K562 (cell line): ENCODE results near the gene TXNRD1. TPM values are rescaled to one million over a fixed set of nuclear protein-coding genes. Genes with fewer than 3 reads are reported as not detected.

Source experiments
- BCOR ChIP-seq: fragments of 450-650 bp; IDR thresholded peaks from 2 replicates; pipeline ENCODE4 v1.6.1; 2016
- GTF2E2 ChIP-seq: fragments of 200-800 bp; sonication (Bioruptor generic); IDR thresholded peaks from 2 replicates; pipeline ENCODE4 v1.6.1; 2016; ENCODE audit warnings: missing genetic modification characterization, missing compliant biosample characterization
- MTA3 ChIP-seq: fragments of 450-650 bp; formaldehyde crosslinking; IDR thresholded peaks from 2 replicates; pipeline ENCODE4 v1.6.1; 2017; ENCODE audit warnings: mild to moderate bottlenecking, borderline replicate concordance
- PHF21A ChIP-seq: fragments of 450-650 bp; IDR thresholded peaks from 2 replicates; pipeline ENCODE4 v1.6.1; 2017; ENCODE audit warnings: low read depth, borderline replicate concordance
- PML ChIP-seq: IDR thresholded peaks from 2 replicates; pipeline ENCODE4 v1.6.1; 2012; ENCODE audit warnings: low read length, inconsistent platforms
- SPI1 ChIP-seq: IDR thresholded peaks from 2 replicates; pipeline ENCODE4 v1.6.1; 2011; ENCODE audit warnings: low read depth, low read length, control low read depth, borderline replicate concordance
- YBX1 ChIP-seq: fragments of 450-650 bp; IDR thresholded peaks from 2 replicates; pipeline ENCODE4 v1.7.1; 2016; ENCODE audit warnings: mild to moderate bottlenecking
- YY1 ChIP-seq, 3 experiments: IDR thresholded peaks; 2 replicates each; pipeline ENCODE4 v1.6.1; 2011; ENCODE audit warnings: low read length in 2 of 3, mild to moderate bottlenecking in 2 of 3, moderate library complexity in 2 of 3, borderline replicate concordance in 1 of 3, control low read depth in 1 of 3, low read depth in 1 of 3; ENCODE audit not compliant: insufficient read depth in 3 of 3, insufficient replicate concordance in 2 of 3, control insufficient read depth in 1 of 3, insufficient read length in 1 of 3; ENCODE audit errors: extremely low read depth in 1 of 3
- ZC3H4 ChIP-seq: sonication (generic); formaldehyde crosslinking; IDR thresholded peaks from 2 replicates; pipeline ENCODE4 v1.9.0; 2021; ENCODE audit warnings: missing genetic modification reagents, borderline replicate concordance
- ZNF592 ChIP-seq: fragments of 450-650 bp; IDR thresholded peaks from 2 replicates; pipeline ENCODE4 v1.6.1; 2017; ENCODE audit warnings: antibody characterized with exemption, mild to moderate bottlenecking
- ZNF707 ChIP-seq: fragments of 250-450 bp; sonication (Bioruptor Pico); conservative IDR thresholded peaks from 2 replicates; pipeline ENCODE4 v1.8.0; 2022; ENCODE audit warnings: inconsistent platforms, mild to moderate bottlenecking, moderate library complexity
- polyA plus RNA-seq, 8 experiments: library from polyadenylated mRNA; depleted of rRNA in 4 of 8; stranded (reverse) in 5 of 8; unstranded in 3 of 8; fragments of >200 nt; fragmentation: Nextera tagmentation in 2 of 8; fragmentation: Illumina TruSeq in 1 of 8; extraction: Ambion mirVana in 2 of 8; extraction: Trizol in 1 of 8; gene quantifications; 2 replicates each; pipeline versions ENCODE4 v1.2.1 to v1.2.3, GENCODE V29; 2011 to 2014; ENCODE audit warnings: inconsistent platforms in 1 of 8, missing spikeins in 1 of 8
- total RNA-seq, 7 experiments: library from RNA; depleted of rRNA in 6 of 7; stranded (reverse); fragments of >200 nt in 6 of 7; fragmentation: Illumina TruSeq in 2 of 7; extraction: Trizol in 2 of 7; gene quantifications; 2 replicates each; pipeline versions ENCODE4 v1.2.1 to v1.2.3, GENCODE V29; 2011 to 2021; ENCODE audit warnings: low replicate concordance in 1 of 7
- TF ChIP-seq, protein P1 (sequence below), 2 experiments: fragments of 450-650 bp; IDR thresholded peaks; 2 replicates each; pipeline ENCODE4 v1.6.1; 2016; ENCODE audit warnings: mild to moderate bottlenecking in 2 of 2, borderline replicate concordance in 1 of 2, low read depth in 1 of 2, moderate library complexity in 1 of 2

Gene TXNRD1
- total and polyA plus RNA-seq, 9 of the 15 experiments (the other 6 are each of a cell fraction or from before 2014, with no cell fraction given) = 107 to 189 (median 146) TPM

DNA sequence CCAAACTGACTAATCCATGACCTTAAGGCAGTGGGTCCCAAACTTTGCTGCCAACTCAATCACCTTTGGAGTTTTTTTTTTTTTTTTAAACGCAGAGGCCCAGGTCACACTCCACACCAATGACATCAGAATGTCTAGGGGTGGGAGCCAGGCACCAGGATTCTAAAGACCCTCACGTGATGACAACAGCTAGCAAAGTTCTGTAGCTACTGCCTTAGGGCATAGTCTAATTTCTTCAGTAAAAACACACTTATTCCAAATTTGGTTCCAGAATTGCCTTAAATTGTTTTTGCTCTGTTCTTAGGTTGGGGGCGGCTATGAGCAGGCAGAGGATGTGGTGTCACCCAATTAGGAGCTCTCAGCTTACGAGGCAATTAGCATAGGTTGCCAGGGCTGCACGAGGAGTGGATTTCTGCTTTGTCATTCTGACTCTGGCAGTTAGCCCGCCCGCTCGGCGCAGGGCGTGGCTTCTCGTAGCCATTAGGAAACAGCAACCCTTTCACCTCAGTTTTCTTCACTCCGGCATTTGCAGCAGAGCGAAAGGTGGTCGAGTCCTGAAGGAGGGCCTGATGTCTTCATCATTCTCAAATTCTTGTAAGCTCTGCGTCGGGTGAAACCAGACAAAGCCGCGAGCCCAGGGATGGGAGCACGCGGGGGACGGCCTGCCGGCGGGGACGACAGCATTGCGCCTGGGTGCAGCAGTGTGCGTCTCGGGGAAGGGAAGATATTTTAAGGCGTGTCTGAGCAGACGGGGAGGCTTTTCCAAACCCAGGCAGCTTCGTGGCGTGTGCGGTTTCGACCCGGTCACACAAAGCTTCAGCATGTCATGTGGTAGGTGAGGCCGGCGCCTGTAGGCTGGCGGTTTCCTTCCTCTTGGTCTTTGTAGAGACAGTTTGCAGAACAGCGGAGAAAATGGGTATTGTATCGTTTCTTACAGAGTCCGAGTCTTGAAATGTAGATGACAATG is 71.2 kb downstream of the TXNRD1 start (continued):
- TF ChIP-seq, protein P1, sequence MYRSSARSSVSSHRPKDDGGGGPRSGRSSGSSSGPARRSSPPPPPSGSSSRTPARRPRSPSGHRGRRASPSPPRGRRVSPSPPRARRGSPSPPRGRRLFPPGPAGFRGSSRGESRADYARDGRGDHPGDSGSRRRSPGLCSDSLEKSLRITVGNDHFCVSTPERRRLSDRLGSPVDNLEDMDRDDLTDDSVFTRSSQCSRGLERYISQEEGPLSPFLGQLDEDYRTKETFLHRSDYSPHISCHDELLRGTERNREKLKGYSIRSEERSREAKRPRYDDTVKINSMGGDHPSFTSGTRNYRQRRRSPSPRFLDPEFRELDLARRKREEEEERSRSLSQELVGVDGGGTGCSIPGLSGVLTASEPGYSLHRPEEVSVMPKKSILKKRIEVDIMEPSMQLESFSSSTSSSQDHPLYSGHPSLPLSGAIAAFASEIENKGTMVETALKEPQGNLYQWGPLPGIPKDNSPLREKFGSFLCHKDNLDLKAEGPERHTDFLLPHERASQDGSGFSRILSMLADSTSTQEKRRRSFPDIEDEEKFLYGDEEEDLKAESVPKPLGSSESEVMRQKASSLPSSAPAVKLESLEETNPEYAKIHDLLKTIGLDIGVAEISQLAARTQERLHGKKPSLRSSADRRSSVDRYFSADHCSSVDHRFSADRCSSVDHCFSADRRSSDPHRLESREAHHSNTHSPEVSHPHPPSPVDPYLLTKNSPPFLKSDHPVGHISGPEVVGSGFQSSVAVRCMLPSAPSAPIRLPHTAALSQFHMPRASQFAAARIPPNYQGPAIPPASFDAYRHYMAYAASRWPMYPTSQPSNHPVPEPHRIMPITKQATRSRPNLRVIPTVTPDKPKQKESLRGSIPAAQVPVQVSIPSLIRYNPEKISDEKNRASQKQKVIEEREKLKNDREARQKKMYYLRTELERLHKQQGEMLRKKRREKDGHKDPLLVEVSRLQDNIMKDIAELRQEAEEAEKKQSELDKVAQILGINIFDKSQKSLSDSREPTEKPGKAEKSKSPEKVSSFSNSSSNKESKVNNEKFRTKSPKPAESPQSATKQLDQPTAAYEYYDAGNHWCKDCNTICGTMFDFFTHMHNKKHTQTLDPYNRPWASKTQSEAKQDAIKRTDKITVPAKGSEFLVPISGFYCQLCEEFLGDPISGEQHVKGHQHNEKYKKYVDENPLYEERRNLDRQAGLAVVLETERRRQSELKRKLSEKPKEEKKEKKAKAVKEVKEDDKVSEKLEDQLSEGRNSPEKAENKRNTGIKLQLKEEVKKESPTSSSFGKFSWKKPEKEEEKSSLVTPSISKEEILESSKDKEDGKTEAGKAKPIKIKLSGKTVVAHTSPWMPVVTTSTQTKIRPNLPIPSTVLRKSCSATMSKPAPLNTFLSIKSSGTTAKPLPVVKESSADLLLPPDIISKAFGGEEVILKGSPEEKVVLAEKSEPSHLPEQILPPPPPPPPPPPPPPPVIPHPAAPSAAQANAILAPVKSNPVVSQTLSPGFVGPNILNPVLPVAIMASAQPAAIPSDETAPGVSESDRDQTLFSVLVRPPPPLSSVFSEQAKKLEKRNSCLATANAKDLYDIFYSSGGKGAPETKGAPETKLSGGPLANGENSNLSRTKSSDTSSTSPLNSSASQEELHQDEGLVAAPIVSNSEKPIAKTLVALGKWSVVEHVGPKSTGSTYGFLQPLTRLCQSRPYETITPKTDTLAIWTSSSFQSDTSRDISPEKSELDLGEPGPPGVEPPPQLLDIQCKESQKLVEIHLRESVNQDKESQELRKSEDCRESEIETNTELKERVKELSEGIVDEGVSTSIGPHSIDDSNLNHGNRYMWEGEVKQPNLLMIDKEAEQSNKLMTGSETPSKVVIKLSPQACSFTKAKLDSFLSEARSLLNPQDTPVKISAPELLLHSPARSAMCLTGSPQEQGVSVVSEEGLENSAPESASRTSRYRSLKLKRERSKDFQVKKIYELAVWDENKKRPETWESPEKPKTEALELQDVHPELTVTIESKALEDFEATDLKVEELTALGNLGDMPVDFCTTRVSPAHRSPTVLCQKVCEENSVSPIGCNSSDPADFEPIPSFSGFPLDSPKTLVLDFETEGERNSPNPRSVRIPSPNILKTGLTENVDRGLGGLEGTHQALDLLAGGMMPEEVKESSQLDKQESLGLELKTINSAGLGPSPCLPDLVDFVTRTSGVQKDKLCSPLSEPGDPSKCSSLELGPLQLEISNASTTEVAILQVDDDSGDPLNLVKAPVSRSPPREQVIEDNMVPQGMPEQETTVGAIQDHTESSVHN (IDR thresholded peaks at IDR 0.05; ENCODE audit: borderline replicate concordance in 1 of 2, low read depth in 1 of 2) = peak in 1 of 2 experiments; percentile 21; a peak in 1 of 4 replicates
- TF ChIP-seq ZNF592 (peak; percentile 55; the same call in 1 of the 2 replicates), ZC3H4 (CRISPR knock-in tag) (0 out of 2 replicates have a peak, but pooled peaks have one; percentile 57), ZNF707 (CRISPR knock-in tag) (no peak), SPI1 (0 out of 2 replicates have a peak, but pooled peaks have one; percentile 24), PML (peak; percentile 88), PHF21A (no peak), MTA3 (0 out of 2 replicates have a peak, but pooled peaks have one; percentile 56), YBX1 (no peak), YY1 (IDR thresholded peaks at IDR 0.05; ENCODE audit: borderline replicate concordance in 1 of 3, control insufficient read depth in 1 of 3, extremely low read depth in 1 of 3, insufficient read depth in 3 of 3, insufficient read length in 1 of 3, insufficient replicate concordance in 2 of 3, low read depth in 1 of 3, low read length in 2 of 3) (peak in 2 of 3 experiments; percentile 59 to 78), BCOR (peak; percentile 54; the same call in 1 of the 2 replicates), GTF2E2 (tag) (peak; percentile 42; the same call in 1 of the 2 replicates)
